ENCODE results near the gene NTSR1.

NTSR1 gene

DNA sequence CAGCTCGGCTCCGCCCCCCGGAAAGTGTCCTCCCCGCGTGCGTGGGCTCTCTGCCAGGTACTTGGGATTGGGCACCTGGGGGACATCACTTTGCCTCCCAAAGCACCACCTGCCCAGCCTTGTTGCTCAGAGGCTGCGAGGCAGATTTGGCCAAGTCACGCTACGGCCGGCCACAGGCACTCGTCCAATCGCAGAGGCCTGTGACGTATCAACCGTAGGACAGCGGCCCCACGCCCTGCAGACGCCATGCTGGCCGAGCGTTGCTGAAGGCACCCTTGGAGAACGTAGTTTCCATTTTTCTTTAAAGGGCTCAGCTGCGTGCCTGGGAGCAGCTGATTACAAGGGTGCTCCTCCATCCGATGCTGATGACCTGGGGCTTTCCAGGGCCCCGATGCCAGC, 3.1 kb downstream of the NTSR1 start:
- TF ChIP-seq, protein P1, sequence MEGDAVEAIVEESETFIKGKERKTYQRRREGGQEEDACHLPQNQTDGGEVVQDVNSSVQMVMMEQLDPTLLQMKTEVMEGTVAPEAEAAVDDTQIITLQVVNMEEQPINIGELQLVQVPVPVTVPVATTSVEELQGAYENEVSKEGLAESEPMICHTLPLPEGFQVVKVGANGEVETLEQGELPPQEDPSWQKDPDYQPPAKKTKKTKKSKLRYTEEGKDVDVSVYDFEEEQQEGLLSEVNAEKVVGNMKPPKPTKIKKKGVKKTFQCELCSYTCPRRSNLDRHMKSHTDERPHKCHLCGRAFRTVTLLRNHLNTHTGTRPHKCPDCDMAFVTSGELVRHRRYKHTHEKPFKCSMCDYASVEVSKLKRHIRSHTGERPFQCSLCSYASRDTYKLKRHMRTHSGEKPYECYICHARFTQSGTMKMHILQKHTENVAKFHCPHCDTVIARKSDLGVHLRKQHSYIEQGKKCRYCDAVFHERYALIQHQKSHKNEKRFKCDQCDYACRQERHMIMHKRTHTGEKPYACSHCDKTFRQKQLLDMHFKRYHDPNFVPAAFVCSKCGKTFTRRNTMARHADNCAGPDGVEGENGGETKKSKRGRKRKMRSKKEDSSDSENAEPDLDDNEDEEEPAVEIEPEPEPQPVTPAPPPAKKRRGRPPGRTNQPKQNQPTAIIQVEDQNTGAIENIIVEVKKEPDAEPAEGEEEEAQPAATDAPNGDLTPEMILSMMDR (IDR thresholded peaks at IDR 0.05; ENCODE audit: insufficient read depth, low read depth, low read length, missing control alignments), result no peak
- DNase-seq (ENCODE audit: low read depth), result no peak
- H3K4me3 ChIP-seq (ENCODE audit: low read length), result no peak overlapping the region

DNA sequence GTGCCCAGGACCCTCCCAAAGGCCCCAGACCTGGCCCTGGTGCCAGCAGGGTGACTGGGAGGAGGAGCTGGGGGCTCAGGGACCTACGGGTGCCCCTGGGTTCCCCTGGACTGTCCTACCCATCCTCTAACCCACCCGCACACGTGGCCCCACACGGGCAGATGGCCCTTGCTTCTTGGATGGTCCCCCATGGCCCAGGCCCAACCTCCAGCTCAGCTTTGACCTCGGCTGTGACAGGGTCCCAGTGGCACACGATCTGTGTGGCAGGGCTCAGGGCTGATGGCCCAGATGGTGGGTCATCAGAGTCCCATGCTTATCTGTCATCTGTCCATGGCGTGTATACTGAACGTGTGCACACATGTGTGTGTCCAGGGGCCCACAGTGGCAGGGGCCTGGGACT, 4.0 kb downstream of the NTSR1 start:
- no peak overlapping the region for H3K4me3 ChIP-seq (ENCODE audit: low read length)
- TF ChIP-seq, protein P1 (IDR thresholded peaks at IDR 0.05; ENCODE audit: insufficient read depth, low read depth, low read length, missing control alignments), result no peak
- no peak for DNase-seq (ENCODE audit: low read depth)

DNA sequence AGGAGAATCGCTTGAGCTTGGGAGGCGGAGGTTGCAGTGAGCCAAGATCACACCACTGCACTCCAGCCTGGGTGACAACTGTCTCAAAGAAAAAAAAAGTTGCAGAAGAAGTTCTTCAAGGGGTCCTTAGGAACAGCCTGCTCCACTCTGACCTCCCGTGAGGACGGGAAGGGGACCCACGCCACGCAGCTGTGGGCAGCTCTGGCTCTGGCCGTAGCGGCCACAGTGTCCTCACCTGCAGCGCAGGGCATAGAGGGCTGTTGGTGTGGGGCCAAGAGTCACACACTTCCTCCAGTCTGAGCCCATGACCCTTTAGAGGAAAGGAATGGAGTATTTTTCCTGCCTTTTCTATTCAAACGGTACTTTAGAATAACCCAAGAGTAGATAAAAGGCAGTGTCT, 5.4 kb downstream of the NTSR1 start:
- TF ChIP-seq, protein P1 (IDR thresholded peaks at IDR 0.05; ENCODE audit: insufficient read depth, low read depth, low read length, missing control alignments), result no peak
- DNase-seq (ENCODE audit: low read depth), result no peak
- no peak overlapping the region for H3K4me3 ChIP-seq (ENCODE audit: low read length)

DNA sequence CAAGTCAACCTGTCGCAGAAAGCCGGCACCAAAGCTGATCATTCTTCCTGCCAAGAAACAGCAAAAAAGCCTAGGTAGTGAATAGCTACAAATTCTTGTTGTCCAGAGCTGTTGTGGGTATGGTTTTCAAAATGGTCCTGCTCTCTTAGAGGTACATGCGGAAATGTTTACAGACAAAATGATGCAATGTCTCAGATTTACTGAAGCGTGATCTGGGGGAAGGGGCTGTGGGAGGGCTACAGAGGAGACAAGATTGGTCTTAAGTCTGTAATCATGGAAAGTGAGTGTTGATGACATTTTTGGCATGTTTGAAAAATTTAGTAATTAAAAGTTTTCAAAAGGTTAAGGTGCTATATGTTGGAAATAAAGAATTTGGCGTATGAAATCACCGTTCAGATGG, 6.2 kb downstream of the NTSR1 start:
- no peak overlapping the region for H3K4me3 ChIP-seq (ENCODE audit: low read length)
- TF ChIP-seq, protein P1 (IDR thresholded peaks at IDR 0.05; ENCODE audit: insufficient read depth, low read depth, low read length, missing control alignments), result no peak
- DNase-seq (ENCODE audit: low read depth), result no peak

DNA sequence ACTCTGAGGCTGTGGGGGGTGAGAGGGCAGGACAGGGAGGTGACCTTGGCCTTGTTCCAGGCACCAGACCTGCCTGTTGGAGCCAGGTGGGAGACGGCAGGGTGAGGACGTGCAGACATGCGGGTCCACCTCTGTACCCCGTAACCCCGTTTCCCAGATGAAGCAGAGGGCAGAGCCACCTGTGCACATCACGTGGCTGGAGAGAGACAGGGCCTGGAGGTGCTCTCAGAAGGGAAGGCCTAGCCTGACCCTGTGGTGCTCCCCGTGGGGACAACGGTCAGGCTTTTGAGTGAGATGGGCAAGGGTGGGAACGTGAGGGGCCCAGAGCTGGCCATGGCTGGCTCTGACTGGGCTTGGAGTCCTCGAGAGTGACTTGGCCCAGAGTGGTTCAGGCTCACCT, 6.6 kb downstream of the NTSR1 start:
- TF ChIP-seq, protein P1 (IDR thresholded peaks at IDR 0.05; ENCODE audit: insufficient read depth, low read depth, low read length, missing control alignments), result no peak
- DNase-seq (ENCODE audit: low read depth), result no peak
- H3K4me3 ChIP-seq (ENCODE audit: low read length), result no peak overlapping the region

DNA sequence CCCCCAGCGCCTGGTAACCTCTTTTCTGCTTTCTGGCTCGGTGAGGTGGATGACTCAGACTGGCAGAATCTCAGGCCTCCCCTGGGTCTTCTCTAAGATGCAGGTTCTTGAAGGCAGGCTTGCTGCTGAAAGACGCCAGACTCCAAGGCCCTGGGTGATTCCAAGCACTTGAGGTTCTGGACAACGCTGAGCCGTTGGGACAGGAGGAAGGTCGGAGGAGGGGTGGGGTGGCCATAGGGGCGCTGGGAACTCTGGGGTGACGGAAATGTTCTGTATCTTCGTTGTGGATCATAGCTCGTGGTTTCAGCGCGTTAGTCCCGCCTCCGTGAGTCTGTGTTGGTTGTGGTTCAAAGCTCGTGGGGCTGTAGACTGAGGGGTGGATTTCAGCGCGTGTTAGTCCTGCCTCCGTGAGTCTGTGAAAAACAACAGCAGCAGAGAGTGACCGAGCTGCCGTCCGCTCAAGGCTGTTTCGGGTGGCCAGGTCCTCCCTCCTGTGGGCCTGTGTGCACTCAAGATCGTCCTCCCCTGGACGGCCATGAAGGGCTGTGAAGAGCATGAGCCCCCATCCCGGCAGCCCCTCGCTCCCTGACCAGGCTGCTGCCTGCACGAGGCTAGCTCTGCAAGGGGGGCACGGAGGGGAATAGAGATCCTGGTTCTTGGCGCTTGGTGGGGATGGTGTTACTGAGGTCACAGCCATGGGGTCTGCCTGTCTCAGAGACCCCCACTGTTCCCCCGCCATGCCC, 7.7 kb downstream of the NTSR1 start:
- TF ChIP-seq, protein P1 (IDR thresholded peaks at IDR 0.05; ENCODE audit: insufficient read depth, low read depth, low read length, missing control alignments), result no peak
- H3K4me3 ChIP-seq (ENCODE audit: low read length), result no peak overlapping the region
- no peak for DNase-seq (ENCODE audit: low read depth)

DNA sequence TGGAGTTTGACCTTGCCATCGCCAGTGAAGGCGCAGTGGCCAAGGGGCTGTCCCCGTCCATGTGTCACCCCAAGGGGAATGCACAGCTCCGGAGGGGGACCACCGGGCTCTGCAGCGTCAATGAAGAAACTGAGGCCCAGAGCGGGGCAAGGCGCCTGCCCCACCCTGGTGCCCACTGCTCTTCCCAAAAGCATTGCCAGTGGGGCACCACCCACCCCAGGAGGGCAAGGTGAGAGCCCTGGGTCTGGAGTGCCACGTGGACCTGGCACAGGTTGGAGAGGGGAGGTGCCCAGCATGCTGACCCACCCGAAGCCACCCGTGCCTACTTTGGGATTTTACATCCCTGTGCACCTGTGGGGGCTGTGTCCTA, 8.3 kb downstream of the NTSR1 start:
- DNase-seq (ENCODE audit: low read depth), result no peak
- H3K4me3 ChIP-seq (ENCODE audit: low read length), result no peak overlapping the region
- TF ChIP-seq, protein P1 (IDR thresholded peaks at IDR 0.05; ENCODE audit: insufficient read depth, low read depth, low read length, missing control alignments), result no peak
